Measurements from ENCODE around the gene F7.

Gene F7

GRCh38 chr13:113168211-113168610, 62.6 kb downstream of the F7 start:
- DNase-seq (ENCODE audit: low read depth), result no peak
- in situ Hi-C loops (cut with HindIII; ENCODE audit: low sequenced_read_pairs), result no loop called here
- H3K4me3 ChIP-seq (ENCODE audit: low read depth, low read length), result no peak overlapping the region
- TF ChIP-seq CTCF (IDR thresholded peaks at IDR 0.05; ENCODE audit: low read depth, low read length, missing control alignments), result no peak

- no peak overlapping the region for H3K4me3 ChIP-seq (ENCODE audit: low read depth, low read length)
- in situ Hi-C loops (cut with HindIII; ENCODE audit: low sequenced_read_pairs), result no loop called here
- no peak for DNase-seq (ENCODE audit: low read depth)
- TF ChIP-seq CTCF (IDR thresholded peaks at IDR 0.05; ENCODE audit: low read depth, low read length, missing control alignments), result no peak
Observed at GRCh38 chr13:113169277-113170272, 64.0 kb downstream of the F7 start.

Measured in astrocyte of the cerebellum (primary cell).